ENCODE data around the gene ENO1.

The ENO1 gene

DNA sequence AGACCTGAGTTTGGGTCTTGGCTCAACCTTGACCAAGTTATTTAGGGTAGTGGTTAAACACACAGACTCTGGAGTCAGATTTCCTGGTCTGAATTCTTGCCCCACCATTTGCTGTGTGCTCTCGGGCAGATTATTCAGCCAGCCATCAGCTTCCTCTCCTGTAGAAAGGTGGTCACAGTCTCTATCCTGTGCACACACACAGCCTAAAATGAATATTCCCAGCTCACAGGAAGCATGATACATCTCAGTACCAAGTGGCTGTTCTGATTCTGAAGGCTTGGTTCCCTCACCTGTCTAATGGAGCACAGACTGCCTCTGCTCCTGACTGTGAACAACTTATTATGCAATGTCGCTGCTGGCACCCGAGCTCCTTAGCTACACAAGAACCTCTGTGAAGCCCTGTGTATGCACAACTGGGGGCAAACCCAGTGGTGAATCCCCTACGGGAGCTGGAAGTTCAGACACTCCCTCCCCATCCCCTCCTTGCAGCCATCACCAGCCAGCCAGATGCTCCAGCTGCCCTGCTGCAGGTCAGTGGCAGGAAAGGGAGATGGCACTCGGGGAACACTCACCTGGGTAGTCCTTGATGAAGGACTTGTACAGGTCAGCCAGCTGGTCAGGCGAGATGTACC lies 13.7 kb downstream of the ENO1 start:
- Histone ChIP-seq H3K36me3 (ENCODE audit: control insufficient read depth in 2 of 2, insufficient read depth in 1 of 2, low read length in 2 of 2) (peaks cover 64 to 99% of the 10 kb centered on the region in 2 experiments), H3K27ac (ENCODE audit: extremely low read depth, low read depth, low read length) (peak overlapping the region; percentile 18; the same call in 1 of the 2 replicates), H3K4me3 (ENCODE audit: low read depth, low read length) (no peak overlapping the region), H3K9me3 (ENCODE audit: control insufficient read depth, insufficient read depth, low read depth, low read length) (no peaks in the 10 kb centered on the region), H3K4me1 (ENCODE audit: control insufficient read depth, insufficient read depth, low read length) (no peaks in the 10 kb centered on the region)
- POLR2A ChIA-PET: interaction anchor here (0.5 to 5.3 kb wide), 5 partner anchors 9 to 145 kb away, joined by 3 to 25 read pairs (median 5); partner anchors contain the start of gene ENO1
- CTCF ChIA-PET: interaction anchor here (0.5 to 1.9 kb wide), 3 partner anchors 84 to 228 kb away, joined by 3 to 6 read pairs (median 4); no protein-coding TSS in a partner anchor
- TF ChIP-seq ZNF600 (tag by site-specific recombination; IDR thresholded peaks at IDR 0.05) (0 out of 2 replicates have a peak, but pooled peaks have one; percentile 17), EGR2 (tag by site-specific recombination; IDR thresholded peaks at IDR 0.05; ENCODE audit: low read depth) (no peak)

DNA sequence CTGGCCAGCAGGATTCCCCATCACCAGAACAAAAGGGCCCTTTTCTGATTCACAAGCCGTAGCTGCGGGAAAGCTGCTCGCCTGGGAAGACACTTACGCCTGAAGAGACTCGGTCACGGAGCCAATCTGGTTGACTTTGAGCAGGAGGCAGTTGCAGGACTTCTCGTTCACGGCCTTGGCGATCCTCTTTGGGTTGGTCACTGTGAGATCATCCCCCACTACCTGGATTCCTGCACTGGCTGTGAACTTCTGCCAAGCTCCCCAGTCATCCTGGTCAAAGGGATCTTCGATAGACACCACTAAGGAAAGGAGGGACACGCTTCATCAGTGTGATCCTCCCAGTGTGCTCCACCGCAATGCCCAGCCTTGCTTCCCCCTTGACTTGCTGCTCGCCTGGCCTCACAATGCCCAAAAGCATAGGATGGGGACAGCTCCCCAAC lies 14.7 kb downstream of the ENO1 start:
- TF ChIP-seq ZNF747 (tag by site-specific recombination; IDR thresholded peaks at IDR 0.05) (no peak), ZNF701 (tag by site-specific recombination; IDR thresholded peaks at IDR 0.05) (no peak), IKZF3 (tag by site-specific recombination; IDR thresholded peaks at IDR 0.05) (no peak), ZNF629 (tag by site-specific recombination; IDR thresholded peaks at IDR 0.05) (no peak), ZNF600 (tag by site-specific recombination; IDR thresholded peaks at IDR 0.05) (no peak), ZNF157 (tag by site-specific recombination; IDR thresholded peaks at IDR 0.05) (no peak), ZNF558 (tag by site-specific recombination; IDR thresholded peaks at IDR 0.05) (no peak), KLF16 (tag by site-specific recombination; IDR thresholded peaks at IDR 0.05) (no peak)
- TF ChIP-seq, protein P1, sequence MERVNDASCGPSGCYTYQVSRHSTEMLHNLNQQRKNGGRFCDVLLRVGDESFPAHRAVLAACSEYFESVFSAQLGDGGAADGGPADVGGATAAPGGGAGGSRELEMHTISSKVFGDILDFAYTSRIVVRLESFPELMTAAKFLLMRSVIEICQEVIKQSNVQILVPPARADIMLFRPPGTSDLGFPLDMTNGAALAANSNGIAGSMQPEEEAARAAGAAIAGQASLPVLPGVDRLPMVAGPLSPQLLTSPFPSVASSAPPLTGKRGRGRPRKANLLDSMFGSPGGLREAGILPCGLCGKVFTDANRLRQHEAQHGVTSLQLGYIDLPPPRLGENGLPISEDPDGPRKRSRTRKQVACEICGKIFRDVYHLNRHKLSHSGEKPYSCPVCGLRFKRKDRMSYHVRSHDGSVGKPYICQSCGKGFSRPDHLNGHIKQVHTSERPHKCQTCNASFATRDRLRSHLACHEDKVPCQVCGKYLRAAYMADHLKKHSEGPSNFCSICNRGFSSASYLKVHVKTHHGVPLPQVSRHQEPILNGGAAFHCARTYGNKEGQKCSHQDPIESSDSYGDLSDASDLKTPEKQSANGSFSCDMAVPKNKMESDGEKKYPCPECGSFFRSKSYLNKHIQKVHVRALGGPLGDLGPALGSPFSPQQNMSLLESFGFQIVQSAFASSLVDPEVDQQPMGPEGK (tag by site-specific recombination; IDR thresholded peaks at IDR 0.05): no peak
- TF ChIP-seq, protein P2, sequence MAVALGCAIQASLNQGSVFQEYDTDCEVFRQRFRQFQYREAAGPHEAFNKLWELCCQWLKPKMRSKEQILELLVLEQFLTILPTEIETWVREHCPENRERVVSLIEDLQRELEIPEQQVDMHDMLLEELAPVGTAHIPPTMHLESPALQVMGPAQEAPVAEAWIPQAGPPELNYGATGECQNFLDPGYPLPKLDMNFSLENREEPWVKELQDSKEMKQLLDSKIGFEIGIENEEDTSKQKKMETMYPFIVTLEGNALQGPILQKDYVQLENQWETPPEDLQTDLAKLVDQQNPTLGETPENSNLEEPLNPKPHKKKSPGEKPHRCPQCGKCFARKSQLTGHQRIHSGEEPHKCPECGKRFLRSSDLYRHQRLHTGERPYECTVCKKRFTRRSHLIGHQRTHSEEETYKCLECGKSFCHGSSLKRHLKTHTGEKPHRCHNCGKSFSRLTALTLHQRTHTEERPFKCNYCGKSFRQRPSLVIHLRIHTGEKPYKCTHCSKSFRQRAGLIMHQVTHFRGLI (tag by site-specific recombination; IDR thresholded peaks at IDR 0.05): no peak
- TF ChIP-seq, protein P3, sequence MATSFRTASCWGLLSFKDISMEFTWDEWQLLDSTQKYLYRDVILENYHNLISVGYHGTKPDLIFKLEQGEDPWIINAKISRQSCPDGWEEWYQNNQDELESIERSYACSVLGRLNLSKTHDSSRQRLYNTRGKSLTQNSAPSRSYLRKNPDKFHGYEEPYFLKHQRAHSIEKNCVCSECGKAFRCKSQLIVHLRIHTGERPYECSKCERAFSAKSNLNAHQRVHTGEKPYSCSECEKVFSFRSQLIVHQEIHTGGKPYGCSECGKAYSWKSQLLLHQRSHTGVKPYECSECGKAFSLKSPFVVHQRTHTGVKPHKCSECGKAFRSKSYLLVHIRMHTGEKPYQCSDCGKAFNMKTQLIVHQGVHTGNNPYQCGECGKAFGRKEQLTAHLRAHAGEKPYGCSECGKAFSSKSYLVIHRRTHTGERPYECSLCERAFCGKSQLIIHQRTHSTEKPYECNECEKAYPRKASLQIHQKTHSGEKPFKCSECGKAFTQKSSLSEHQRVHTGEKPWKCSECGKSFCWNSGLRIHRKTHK (tag by site-specific recombination; IDR thresholded peaks at IDR 0.05): no peak
- H3K9me3 ChIP-seq (ENCODE audit: control insufficient read depth, insufficient read depth, low read depth, low read length): no peaks in the 10 kb centered on the region
- H3K4me1 ChIP-seq (ENCODE audit: control insufficient read depth, insufficient read depth, low read length): no peaks in the 10 kb centered on the region
- H3K4me3 ChIP-seq (ENCODE audit: low read depth, low read length): no peak overlapping the region
- ChIA-PET CTCF (interaction anchor here (0.9 kb wide), 1 partner anchor 42 kb away, joined by 3 read pairs; no protein-coding TSS in a partner anchor), POLR2A (interaction anchor here (0.8 to 5.3 kb wide), 3 partner anchors 14 to 17 kb away, joined by 3 to 25 read pairs (median 3); partner anchors contain the start of gene ENO1)
- 0 out of 2 replicates have a peak overlapping the region, but pooled peaks have one; percentile 1 for H3K27ac ChIP-seq (ENCODE audit: extremely low read depth, low read depth, low read length)
- peaks cover 63 to 95% of the 10 kb centered on the region in 2 experiments for H3K36me3 ChIP-seq (ENCODE audit: control insufficient read depth in 2 of 2, insufficient read depth in 1 of 2, low read length in 2 of 2)

DNA sequence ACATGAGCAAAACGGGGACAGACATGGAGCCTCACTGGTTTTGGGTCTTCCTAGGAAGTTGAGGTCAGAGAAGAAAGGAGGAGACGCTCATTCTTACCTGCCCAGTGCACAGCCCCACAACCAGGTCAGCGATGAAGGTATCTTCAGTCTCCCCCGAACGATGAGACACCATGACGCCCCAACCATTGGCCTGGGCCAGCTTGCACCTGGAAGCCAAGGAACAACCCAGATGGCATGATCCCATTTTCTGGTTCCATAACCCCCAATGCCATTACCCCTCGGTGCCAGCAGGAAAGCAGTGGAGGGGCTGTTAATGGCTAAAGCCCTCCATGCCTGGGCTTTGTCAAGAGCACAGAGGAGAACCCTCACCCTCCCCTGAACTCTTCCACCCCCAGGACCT lies 15.3 kb downstream of the ENO1 start:
- H3K27ac ChIP-seq (ENCODE audit: extremely low read depth, low read depth, low read length): peak overlapping the region; percentile 3; the same call in 1 of the 2 replicates
- H3K4me3 ChIP-seq (ENCODE audit: low read depth, low read length): no peak overlapping the region
- peaks cover 59 to 95% of the 10 kb centered on the region in 2 experiments for H3K36me3 ChIP-seq (ENCODE audit: control insufficient read depth in 2 of 2, insufficient read depth in 1 of 2, low read length in 2 of 2)
- ChIA-PET CTCF (interaction anchor here (0.6 to 1.8 kb wide), 11 partner anchors 9 to 159 kb away, joined by 3 to 8 read pairs (median 4); no protein-coding TSS in a partner anchor), POLR2A (interaction anchor here (0.5 to 5.3 kb wide), 4 partner anchors 15 to 46 kb away, joined by 3 to 25 read pairs (median 3); partner anchors contain the start of genes ENO1 and RERE)
- TF ChIP-seq ZNF530 (tag by site-specific recombination; IDR thresholded peaks at IDR 0.05; ENCODE audit: low read depth) (no peak), ZNF48 (tag by site-specific recombination; IDR thresholded peaks at IDR 0.05) (no peak)
- H3K4me1 ChIP-seq (ENCODE audit: control insufficient read depth, insufficient read depth, low read length): no peaks in the 10 kb centered on the region
- H3K9me3 ChIP-seq (ENCODE audit: control insufficient read depth, insufficient read depth, low read depth, low read length): no peaks in the 10 kb centered on the region
